HL-60 (cell line): ENCODE results near the gene TMX2.

Experiments
- DNase-seq, 2 experiments: peaks; one replicate each; pipeline ENCODE4 v3.0.0-alpha.2; 2010 to 2020; ENCODE audit warnings: low read depth in 1 of 2, low spot score in 1 of 2
- H3K27ac ChIP-seq: fragments of 250-450 bp; sonication (Bioruptor Pico); replicated peaks from 2 replicates; pipeline ENCODE4 v1.5.1; 2020; ENCODE audit warnings: mild to moderate bottlenecking, moderate library complexity
- H3K27me3 ChIP-seq: fragments of 250-450 bp; sonication (Bioruptor Pico); 2 replicates; pipeline ENCODE4 v1.5.1; 2021; ENCODE audit warnings: mild to moderate bottlenecking, moderate library complexity; ENCODE audit not compliant: insufficient read depth, poor library complexity, severe bottlenecking
- H3K4me3 ChIP-seq: replicated peaks from 2 replicates; pipeline ENCODE4 v1.5.1; 2011; ENCODE audit warnings: mild to moderate bottlenecking, control low read depth, low read length; ENCODE audit not compliant: insufficient read depth
- CTCF ChIP-seq: IDR thresholded peaks from one replicate; pipeline ENCODE4 v1.5.1; 2011; ENCODE audit warnings: low read length, control low read depth, inconsistent platforms; ENCODE audit not compliant: insufficient read depth
- GABPA ChIP-seq: IDR thresholded peaks from 2 replicates; pipeline ENCODE4 v1.6.1; 2012; ENCODE audit warnings: low read depth
- POLR2AphosphoS5 ChIP-seq: IDR thresholded peaks from 2 replicates; pipeline ENCODE4 v1.6.1; 2012; ENCODE audit warnings: low read depth
- REST ChIP-seq: IDR thresholded peaks from 2 replicates; pipeline ENCODE4 v1.6.1; 2012; ENCODE audit warnings: low read depth; ENCODE audit not compliant: insufficient replicate concordance
- SPI1 ChIP-seq: IDR thresholded peaks from 2 replicates; pipeline ENCODE4 v1.6.1; 2012; ENCODE audit warnings: low read depth, mild to moderate bottlenecking, borderline replicate concordance

Gene TMX2

GRCh38 chr11:57771365-57771764 lies 59.0 kb downstream of the TMX2 start:
- Histone ChIP-seq H3K4me3 (no peak overlapping the region), H3K27ac (no peak overlapping the region), H3K27me3 (no peaks in the 10 kb centered on the region)
- DNase-seq = no peak
- no peak for TF ChIP-seq GABPA
- no peak for TF ChIP-seq CTCF
- no peak for TF ChIP-seq POLR2AphosphoS5
- no peak for TF ChIP-seq REST
- TF ChIP-seq SPI1 = no peak

- Histone ChIP-seq H3K27ac (no peak overlapping the region), H3K4me3 (no peak overlapping the region), H3K27me3 (no peaks in the 10 kb centered on the region)
- no peak for DNase-seq
- TF ChIP-seq SPI1 (no peak), CTCF (no peak), REST (no peak), GABPA (no peak), POLR2AphosphoS5 (no peak)
These were observed 60.2 kb downstream of the TMX2 start for GRCh38 chr11:57772562-57772961.

GRCh38 chr11:57773026-57773598 lies 60.7 kb downstream of the TMX2 start:
- TF ChIP-seq CTCF = no peak
- no peak for TF ChIP-seq REST
- Histone ChIP-seq H3K27me3 (no peaks in the 10 kb centered on the region), H3K27ac (no peak overlapping the region), H3K4me3 (no peak overlapping the region)
- no peak for DNase-seq
